Mesendoderm (in vitro differentiated cells): Measurements from ENCODE around the gene YLPM1.

ENCODE experiments used
- DNase-seq: peaks from one replicate; pipeline ENCODE4 v3.0.0; 2013
- H2AK5ac ChIP-seq: 2 replicates; pipeline ENCODE4 v1.6.1; 2013; ENCODE audit warnings: low read length, inconsistent platforms
- H2BK120ac ChIP-seq: 2 replicates; pipeline ENCODE4 v1.6.1; 2013; ENCODE audit warnings: low read depth, mild to moderate bottlenecking, low read length, moderate library complexity, mixed read lengths
- H2BK15ac ChIP-seq: replicated peaks from 2 replicates; pipeline ENCODE4 v1.6.1; 2013; ENCODE audit warnings: low read depth, mild to moderate bottlenecking, moderate library complexity
- H2BK5ac ChIP-seq: 2 replicates; pipeline ENCODE4 v1.6.1; 2013; ENCODE audit warnings: low read length, inconsistent platforms
- H3K18ac ChIP-seq: 2 replicates; pipeline ENCODE4 v1.6.1; 2013; ENCODE audit warnings: mild to moderate bottlenecking, low read length, mixed read lengths
- H3K23ac ChIP-seq: one replicate; pipeline ENCODE4 v1.6.1; 2013; ENCODE audit warnings: low read length
- H3K27ac ChIP-seq: 2 replicates; pipeline ENCODE4 v1.5.1; 2013; ENCODE audit warnings: low read depth, mild to moderate bottlenecking, inconsistent platforms, low read length, moderate library complexity
- H3K27me3 ChIP-seq: 2 replicates; pipeline ENCODE4 v1.6.1; 2013; ENCODE audit warnings: low read length, control low read depth, mild to moderate bottlenecking, inconsistent platforms; ENCODE audit not compliant: insufficient read depth, poor library complexity
- H3K36me3 ChIP-seq: 2 replicates; pipeline ENCODE4 v1.6.1; 2013; ENCODE audit warnings: low read length, inconsistent platforms; ENCODE audit not compliant: control insufficient read depth, insufficient read depth
- H3K4ac ChIP-seq: one replicate; pipeline ENCODE4 v1.6.1; 2013; ENCODE audit warnings: low read depth, mild to moderate bottlenecking, low read length, moderate library complexity
- H3K4me1 ChIP-seq: 2 replicates; pipeline ENCODE4 v1.6.1; 2013; ENCODE audit warnings: low read depth, low read length, inconsistent platforms; ENCODE audit not compliant: control insufficient read depth
- H3K4me2 ChIP-seq: 2 replicates; pipeline ENCODE4 v1.6.1; 2013; ENCODE audit warnings: low read length
- H3K4me3 ChIP-seq: 2 replicates; pipeline ENCODE4 v1.5.1; 2013; ENCODE audit warnings: mild to moderate bottlenecking, low read length
- H3K56ac ChIP-seq: one replicate; pipeline ENCODE4 v1.6.1; 2013; ENCODE audit warnings: low read length
- H3K79me1 ChIP-seq: 2 replicates; pipeline ENCODE4 v1.6.1; 2013; ENCODE audit warnings: low read length, inconsistent platforms
- H3K79me2 ChIP-seq: 2 replicates; pipeline ENCODE4 v1.6.1; 2013; ENCODE audit warnings: mild to moderate bottlenecking, low read length; ENCODE audit not compliant: control insufficient read depth, insufficient read depth
- H3K9ac ChIP-seq: 2 replicates; pipeline ENCODE4 v1.6.1; 2013; ENCODE audit warnings: low read length, inconsistent platforms
- H4K5ac ChIP-seq: one replicate; pipeline ENCODE4 v1.6.1; 2013; ENCODE audit warnings: low read length
- H4K8ac ChIP-seq: one replicate; pipeline ENCODE4 v1.6.1; 2013; ENCODE audit warnings: low read depth, mild to moderate bottlenecking, control low read depth, low read length, moderate library complexity
- WGBS: extraction: QIAGEN DNeasy Blood & Tissue Kit; methylation state at CpG from one replicate; pipeline ENCODE4 v1.1.7; 2013; ENCODE audit warnings: low lambda C conversion rate, missing lambda C conversion rate; ENCODE audit not compliant: insufficient coverage; ENCODE audit errors: extremely low coverage; 5-methylcytosine and 5-hydroxymethylcytosine counted together

The YLPM1 gene

DNA sequence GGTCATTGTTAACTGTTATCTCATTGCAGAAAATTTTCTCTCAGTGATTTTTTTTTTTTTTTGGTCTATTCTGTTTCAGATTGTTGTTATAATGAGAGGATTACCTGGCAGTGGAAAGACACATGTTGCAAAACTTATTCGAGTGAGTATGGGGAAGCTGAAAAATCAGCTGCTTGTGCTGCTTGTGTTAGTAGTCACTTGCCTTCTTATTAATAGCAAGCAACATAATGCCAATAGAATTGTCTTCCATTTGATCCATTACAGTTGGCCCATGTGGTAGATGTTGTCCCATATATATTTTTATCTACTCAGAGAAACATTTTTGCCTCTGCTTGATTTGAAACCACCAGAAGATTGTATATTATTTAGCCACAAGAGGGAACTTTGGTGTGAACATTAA, 53.0 kb downstream of the YLPM1 start:
- no peak for DNase-seq
- Histone ChIP-seq H2BK15ac (no peak overlapping the region), H3K79me1 (no peaks in the 10 kb centered on the region), H3K27me3 (no peaks in the 10 kb centered on the region), H3K4ac (no peak overlapping the region), H4K5ac (no peak overlapping the region), H3K27ac (no peak overlapping the region), H3K36me3 (peaks cover 2% of the 10 kb centered on the region), H3K56ac (no peak overlapping the region), H3K23ac (no peak overlapping the region), H3K4me2 (no peak overlapping the region), H3K9ac (no peak overlapping the region), H2BK120ac (no peak overlapping the region), H3K4me1 (no peaks in the 10 kb centered on the region), H3K79me2 (no peaks in the 10 kb centered on the region), H3K18ac (no peak overlapping the region), H2BK5ac (no peak overlapping the region), H2AK5ac (no peak overlapping the region), H4K8ac (no peak overlapping the region), H3K4me3 (no peak overlapping the region)
- no CpG with 5 or more reads among the region's 1 CpG for WGBS

DNA sequence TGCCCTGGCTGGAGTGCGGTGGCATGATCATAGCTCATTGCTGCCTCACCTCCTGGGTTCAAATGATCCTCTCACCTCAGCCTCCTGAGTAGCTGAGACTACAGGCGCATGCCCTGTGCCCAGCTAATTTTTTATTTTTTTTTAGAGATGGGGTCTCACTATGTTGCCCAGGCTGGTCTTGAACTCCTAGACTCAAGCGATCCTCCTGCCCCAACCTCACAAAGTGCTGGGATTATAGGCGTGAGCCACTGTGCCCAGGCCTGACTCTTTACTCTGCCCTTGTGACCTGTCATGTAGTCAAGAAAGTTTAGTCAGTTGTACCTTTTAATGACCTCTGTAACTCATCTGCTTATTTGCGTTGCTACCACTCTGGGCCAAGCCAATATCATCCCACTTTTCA, 57.2 kb downstream of the YLPM1 start:
- Histone ChIP-seq H3K18ac (no peak overlapping the region), H3K4me2 (no peak overlapping the region), H3K79me1 (no peaks in the 10 kb centered on the region), H3K56ac (no peak overlapping the region), H3K27ac (no peak overlapping the region), H2BK120ac (no peak overlapping the region), H4K5ac (no peak overlapping the region), H3K4me3 (no peak overlapping the region), H3K79me2 (no peaks in the 10 kb centered on the region), H4K8ac (no peak overlapping the region), H2BK5ac (no peak overlapping the region), H3K27me3 (no peaks in the 10 kb centered on the region), H3K36me3 (peaks cover 2% of the 10 kb centered on the region), H3K4me1 (no peaks in the 10 kb centered on the region), H2BK15ac (no peak overlapping the region), H3K4ac (no peak overlapping the region), H3K23ac (no peak overlapping the region), H3K9ac (no peak overlapping the region), H2AK5ac (no peak overlapping the region)
- no CpG with 5 or more reads among the region's 5 CpGs for WGBS
- no peak for DNase-seq

DNA sequence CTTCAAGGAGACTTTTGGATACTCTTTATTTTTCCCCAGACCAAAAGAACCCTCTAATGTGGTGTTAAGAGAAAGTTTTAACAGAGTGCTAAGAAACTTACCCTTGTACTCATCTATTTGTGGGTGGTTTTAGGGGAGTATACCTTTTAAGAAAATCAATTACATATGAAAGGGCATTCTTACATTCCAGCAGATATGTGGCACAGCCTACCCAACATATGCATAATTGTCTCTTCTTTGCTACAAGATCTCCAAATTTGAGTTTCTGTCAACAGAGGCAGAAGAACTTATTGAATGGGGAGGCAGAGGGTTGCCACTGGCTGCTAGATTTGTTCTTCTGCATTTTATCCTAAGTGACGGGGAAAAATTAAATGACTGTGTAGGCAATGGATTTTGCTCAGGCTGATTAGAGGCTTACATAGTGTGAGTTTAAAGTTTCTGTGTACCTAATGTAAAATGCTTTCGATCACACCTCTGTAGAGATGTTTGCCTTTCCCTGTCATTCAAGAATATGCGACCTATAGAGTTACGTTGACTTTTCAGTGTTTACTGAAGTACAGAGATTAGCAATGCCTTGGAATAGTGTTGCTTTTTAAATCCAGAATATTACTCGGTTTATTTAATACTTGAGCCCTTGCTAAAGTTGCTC, 58.3 kb downstream of the YLPM1 start:
- no peak overlapping the region for H3K56ac ChIP-seq
- no peak overlapping the region for H3K4me2 ChIP-seq
- H3K79me1 ChIP-seq = no peaks in the 10 kb centered on the region
- no peak overlapping the region for H3K9ac ChIP-seq
- H2AK5ac ChIP-seq = no peak overlapping the region
- no peak overlapping the region for H3K4ac ChIP-seq
- WGBS = no CpG with 5 or more reads among the region's 5 CpGs
- H4K5ac ChIP-seq = no peak overlapping the region
- H3K27me3 ChIP-seq = no peaks in the 10 kb centered on the region
- H3K18ac ChIP-seq = no peak overlapping the region
- no peak overlapping the region for H2BK120ac ChIP-seq
- H2BK5ac ChIP-seq = no peak overlapping the region
- DNase-seq = no peak
- H3K79me2 ChIP-seq = no peaks in the 10 kb centered on the region
- H3K27ac ChIP-seq = no peak overlapping the region
- no peak overlapping the region for H2BK15ac ChIP-seq
- H3K4me1 ChIP-seq = no peaks in the 10 kb centered on the region
- H3K4me3 ChIP-seq = no peak overlapping the region
- H3K36me3 ChIP-seq = peaks cover 2% of the 10 kb centered on the region
- no peak overlapping the region for H4K8ac ChIP-seq
- no peak overlapping the region for H3K23ac ChIP-seq

DNA sequence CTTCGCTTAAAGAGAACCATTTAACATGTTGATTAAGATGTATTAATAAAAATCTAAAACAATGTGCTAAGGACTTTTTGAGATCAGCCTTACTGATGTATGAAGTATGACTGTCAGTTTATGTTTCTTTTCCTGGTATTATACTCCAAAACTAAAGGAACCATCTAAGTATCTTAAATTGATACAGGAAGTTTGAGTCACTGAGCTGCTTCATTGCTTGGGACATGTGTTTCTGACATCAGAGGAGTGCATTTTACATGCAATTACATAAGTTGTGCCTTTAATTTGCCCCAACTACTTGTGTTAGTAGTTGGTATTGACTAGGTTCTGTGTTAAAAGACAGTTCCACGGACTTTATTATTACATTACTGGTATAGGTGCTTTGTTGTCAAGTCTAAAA, 61.9 kb downstream of the YLPM1 start:
- Histone ChIP-seq H3K27ac (no peak overlapping the region), H2BK5ac (no peak overlapping the region), H3K23ac (no peak overlapping the region), H3K4ac (no peak overlapping the region), H2BK15ac (no peak overlapping the region), H3K4me3 (no peak overlapping the region), H4K8ac (no peak overlapping the region), H3K79me1 (no peaks in the 10 kb centered on the region), H3K4me2 (no peak overlapping the region), H3K56ac (no peak overlapping the region), H4K5ac (no peak overlapping the region), H3K36me3 (peaks cover 5% of the 10 kb centered on the region), H3K27me3 (no peaks in the 10 kb centered on the region), H2AK5ac (no peak overlapping the region), H3K9ac (no peak overlapping the region), H3K79me2 (no peaks in the 10 kb centered on the region), H3K4me1 (no peaks in the 10 kb centered on the region), H3K18ac (no peak overlapping the region), H2BK120ac (no peak overlapping the region)
- WGBS = no CpG with 5 or more reads among the region's 2 CpGs
- no peak for DNase-seq

DNA sequence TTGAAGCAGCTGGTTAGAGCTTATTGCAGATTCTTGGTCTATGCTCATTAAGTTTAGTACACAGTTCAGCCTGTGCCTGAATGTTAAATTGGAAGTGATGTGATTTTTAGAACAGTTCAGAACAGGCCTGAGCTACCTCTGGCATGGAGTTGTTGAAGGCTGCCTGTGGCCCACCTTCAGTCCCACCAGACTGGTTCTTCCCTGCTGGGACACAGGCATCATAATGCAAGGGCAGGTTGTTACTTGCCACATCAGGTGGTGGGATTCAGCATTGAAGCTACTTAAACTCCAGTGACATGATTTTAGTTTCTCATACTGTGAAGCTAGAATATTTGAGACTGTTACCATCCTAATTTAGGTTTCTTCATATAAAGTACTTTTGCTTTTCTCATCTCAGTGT, 63.5 kb downstream of the YLPM1 start:
- no peaks in the 10 kb centered on the region for H3K4me1 ChIP-seq
- no peak overlapping the region for H3K23ac ChIP-seq
- peak; percentile 9 for DNase-seq
- no peaks in the 10 kb centered on the region for H3K79me2 ChIP-seq
- no peak overlapping the region for H3K9ac ChIP-seq
- H3K56ac ChIP-seq = no peak overlapping the region
- no peak overlapping the region for H2BK5ac ChIP-seq
- H2BK15ac ChIP-seq = no peak overlapping the region
- H3K18ac ChIP-seq = no peak overlapping the region
- H2AK5ac ChIP-seq = no peak overlapping the region
- no peaks in the 10 kb centered on the region for H3K27me3 ChIP-seq
- no peak overlapping the region for H3K4me2 ChIP-seq
- no peak overlapping the region for H3K4me3 ChIP-seq
- peaks cover 5% of the 10 kb centered on the region for H3K36me3 ChIP-seq
- no peak overlapping the region for H4K8ac ChIP-seq
- H3K27ac ChIP-seq = no peak overlapping the region
- H3K79me1 ChIP-seq = no peaks in the 10 kb centered on the region
- no peak overlapping the region for H4K5ac ChIP-seq
- no peak overlapping the region for H2BK120ac ChIP-seq
- no peak overlapping the region for H3K4ac ChIP-seq

DNA sequence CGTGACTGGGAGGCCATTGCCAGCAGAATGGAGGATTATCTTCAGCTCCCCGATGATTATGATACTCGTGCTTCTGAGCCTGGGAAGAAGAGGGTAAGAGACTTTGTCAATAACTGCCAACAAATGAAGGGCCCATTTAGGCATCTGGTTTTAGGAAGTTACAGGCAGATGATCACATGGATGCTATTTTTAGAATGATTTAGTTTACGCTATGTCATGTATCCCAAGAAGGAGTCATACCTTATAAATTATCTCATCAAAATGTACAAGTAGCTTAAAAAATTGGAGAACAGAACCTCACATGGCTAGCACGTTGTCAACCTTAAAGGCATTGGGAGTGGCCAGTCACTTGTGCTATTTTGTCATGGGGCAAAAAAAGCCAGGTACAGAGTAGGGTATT, 66.1 kb downstream of the YLPM1 start:
- H2BK15ac ChIP-seq = no peak overlapping the region
- H2BK120ac ChIP-seq = no peak overlapping the region
- no peak overlapping the region for H3K27ac ChIP-seq
- H3K56ac ChIP-seq = no peak overlapping the region
- H3K79me2 ChIP-seq = no peaks in the 10 kb centered on the region
- H3K27me3 ChIP-seq = no peaks in the 10 kb centered on the region
- H3K79me1 ChIP-seq = no peaks in the 10 kb centered on the region
- H3K4me2 ChIP-seq = no peak overlapping the region
- H3K18ac ChIP-seq = no peak overlapping the region
- H3K4me3 ChIP-seq = no peak overlapping the region
- H4K5ac ChIP-seq = no peak overlapping the region
- no peak overlapping the region for H4K8ac ChIP-seq
- no peak overlapping the region for H3K4ac ChIP-seq
- peaks cover 5% of the 10 kb centered on the region for H3K36me3 ChIP-seq
- no peak overlapping the region for H3K23ac ChIP-seq
- H2BK5ac ChIP-seq = no peak overlapping the region
- H2AK5ac ChIP-seq = no peak overlapping the region
- no peak for DNase-seq
- no peaks in the 10 kb centered on the region for H3K4me1 ChIP-seq
- H3K9ac ChIP-seq = no peak overlapping the region
- WGBS = no CpG with 5 or more reads among the region's 5 CpGs
